ENCODE data around the gene KRT9.

- TF ChIP-seq CTCF (IDR thresholded peaks at IDR 0.05; ENCODE audit: poor library complexity) (no peak), EZH2 (IDR thresholded peaks at IDR 0.05; ENCODE audit: borderline replicate concordance) (no peak), EZH2phosphoT487 (IDR thresholded peaks at IDR 0.05; ENCODE audit: low read depth, severe bottlenecking, unreplicated experiment) (no peak)
These were observed 13.6 kb upstream of the KRT9 start for GRCh38 chr17:41585301-41586056.

All from hepatocyte (in vitro differentiated cells).